ENCODE results near the gene SLC17A7.
"Not testable (repeated sequence)": the region's sequence is repeated elsewhere in the genome, so short reads cannot be mapped to it uniquely, and the experiment has no call there.

The SLC17A7 gene

GRCh38 chr19:49447485-49448431 is 6.4 kb upstream of the SLC17A7 start:
- Mint-ChIP-seq H3K4me3 (no peak overlapping the region), H3K27me3 (peaks cover 0 to under 1% of the 10 kb centered on the region in 2 donors), H3K9me3 (no peaks in the 10 kb centered on the region), H3K36me3 (ENCODE audit: insufficient read depth) (peaks cover 39% of the 10 kb centered on the region), H3K4me1 (ENCODE audit: low read depth in 2 of 2) (peaks cover 32 to 50% of the 10 kb centered on the region in 2 donors), H3K27ac (peak overlapping the region in 1 of 2 donors; percentile 15)
- ATAC-seq (replicated peaks) (no peak), DNase-seq (no peak)

GRCh38 chr19:49445997-49446396 is 4.7 kb upstream of the SLC17A7 start:
- H3K4me1 Mint-ChIP-seq (ENCODE audit: low read depth in 2 of 2), result peaks cover 33 to 50% of the 10 kb centered on the region in 2 donors
- no peaks in the 10 kb centered on the region for H3K9me3 Mint-ChIP-seq
- H3K4me3 Mint-ChIP-seq, result no peak overlapping the region
- ATAC-seq (replicated peaks) (no peak), DNase-seq (no peak)
- peaks cover 26% of the 10 kb centered on the region for H3K36me3 Mint-ChIP-seq (ENCODE audit: insufficient read depth)
- H3K27me3 Mint-ChIP-seq, result peaks cover 15 to 18% of the 10 kb centered on the region in 2 donors
- peak overlapping the region in 1 of 2 donors; percentile 38 for H3K27ac Mint-ChIP-seq

DNA sequence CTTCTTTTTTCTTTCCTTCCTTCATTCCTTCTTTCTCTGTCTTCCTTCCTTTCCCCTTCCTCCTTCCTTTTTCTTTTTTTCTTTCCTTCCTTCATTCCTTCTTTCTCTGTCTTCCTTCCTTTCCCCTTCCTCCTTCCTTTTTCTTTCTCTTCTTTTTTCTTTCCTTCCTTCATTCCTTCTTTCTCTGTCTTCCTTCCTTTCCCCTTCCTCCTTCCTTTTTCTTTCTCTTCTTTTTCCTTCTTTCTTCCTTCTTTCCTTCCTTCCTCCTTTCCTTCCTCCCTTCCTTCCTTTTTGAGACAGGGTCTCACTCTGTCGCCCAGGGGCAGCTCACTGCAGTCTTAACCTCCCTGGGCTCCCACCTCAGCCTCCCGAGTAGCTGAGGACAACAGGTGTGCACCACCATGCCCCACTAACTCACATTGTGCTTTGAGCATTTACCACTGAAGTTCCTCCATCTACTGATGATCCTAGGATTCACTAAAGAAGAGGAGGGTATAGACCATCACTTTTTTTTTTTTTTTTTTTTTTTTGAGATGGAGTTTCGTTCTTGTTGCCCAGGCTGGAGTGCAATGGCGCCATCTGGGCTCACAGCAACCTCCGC is 2.9 kb upstream of the SLC17A7 start:
- Mint-ChIP-seq H3K27me3 (peaks cover 33 to 36% of the 10 kb centered on the region in 2 donors), H3K36me3 (ENCODE audit: insufficient read depth) (peaks cover 28% of the 10 kb centered on the region), H3K4me1 (ENCODE audit: low read depth in 2 of 2) (peaks cover 28 to 46% of the 10 kb centered on the region in 2 donors), H3K4me3 (peak overlapping the region; percentile 77 to 79), H3K27ac (peak overlapping the region; percentile 46 to 87)
- not testable (repeated sequence) for ATAC-seq (replicated peaks); H3K9me3 Mint-ChIP-seq; DNase-seq

DNA sequence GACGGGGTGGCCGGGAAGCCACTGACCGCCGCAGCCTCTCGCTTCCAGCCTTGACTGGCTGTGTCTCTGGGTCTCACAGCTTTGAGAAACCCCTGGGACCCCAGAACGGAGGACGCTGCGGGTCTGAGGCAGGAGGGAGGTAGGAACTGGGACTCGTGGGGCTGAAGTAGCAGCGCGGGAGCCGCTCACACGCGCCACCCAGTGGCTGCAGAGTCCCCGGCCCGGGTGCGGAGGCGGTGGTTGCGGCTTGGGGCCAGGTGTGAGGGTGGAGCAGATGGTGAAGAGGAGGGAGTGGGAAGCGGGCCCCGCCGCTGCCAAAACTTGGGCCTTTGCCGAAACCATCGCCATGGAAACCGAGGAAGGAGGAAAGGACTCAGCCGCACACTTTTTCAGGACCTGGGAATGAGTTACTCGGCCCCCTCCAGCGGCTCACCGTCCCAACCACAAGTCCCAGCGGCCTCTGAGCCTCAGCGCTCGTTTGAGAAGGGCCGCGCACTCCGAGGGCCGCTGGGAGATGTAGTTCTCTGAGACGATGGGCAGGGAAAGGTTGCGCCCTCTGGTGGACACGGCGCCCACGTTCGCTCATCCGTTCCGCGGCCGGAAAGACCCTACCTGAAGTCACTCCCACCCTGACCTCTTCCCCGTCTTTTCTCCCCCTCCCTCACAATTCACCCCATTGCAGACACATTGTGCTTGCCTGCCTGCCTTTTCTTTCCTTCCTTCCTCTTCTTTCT is 2.2 kb upstream of the SLC17A7 start:
- H3K4me3 Mint-ChIP-seq, result peak overlapping the region; percentile 77 to 79
- peak overlapping the region; percentile 46 to 87 for H3K27ac Mint-ChIP-seq
- H3K27me3 Mint-ChIP-seq, result peaks cover 39 to 43% of the 10 kb centered on the region in 2 donors
- H3K9me3 Mint-ChIP-seq, result no peaks in the 10 kb centered on the region
- DNase-seq (peak; percentile 92 to 94 (median 93)), ATAC-seq (replicated peaks) (peak; percentile 90)
- H3K36me3 Mint-ChIP-seq (ENCODE audit: insufficient read depth), result peaks cover 22% of the 10 kb centered on the region
- H3K4me1 Mint-ChIP-seq (ENCODE audit: low read depth in 2 of 2), result peaks cover 26 to 40% of the 10 kb centered on the region in 2 donors

- Mint-ChIP-seq H3K4me3 (peak overlapping the region; percentile 77 to 79), H3K27me3 (peaks cover 46 to 50% of the 10 kb centered on the region in 2 donors), H3K36me3 (ENCODE audit: insufficient read depth) (peaks cover 18% of the 10 kb centered on the region), H3K4me1 (ENCODE audit: low read depth in 2 of 2) (peaks cover 23 to 34% of the 10 kb centered on the region in 2 donors), H3K27ac (peak overlapping the region; percentile 46 to 87), H3K9me3 (no peaks in the 10 kb centered on the region)
- ATAC-seq (replicated peaks) (peak; percentile 15), DNase-seq (no peak)
Observed at GRCh38 chr19:49442771-49443365, 1.5 kb upstream of the SLC17A7 start.

- no peak for ATAC-seq (replicated peaks)
- H3K36me3 Mint-ChIP-seq (ENCODE audit: insufficient read depth), result peaks cover 18% of the 10 kb centered on the region
- H3K4me3 Mint-ChIP-seq, result peak overlapping the region; percentile 77 to 79
- peaks cover 23 to 30% of the 10 kb centered on the region in 2 donors for H3K4me1 Mint-ChIP-seq (ENCODE audit: low read depth in 2 of 2)
- H3K9me3 Mint-ChIP-seq, result no peaks in the 10 kb centered on the region
- H3K27me3 Mint-ChIP-seq, result peaks cover 51 to 55% of the 10 kb centered on the region in 2 donors
- H3K27ac Mint-ChIP-seq, result peak overlapping the region in 1 of 2 donors; percentile 23
- no peak for DNase-seq
Observed at GRCh38 chr19:49442354-49442753, 1.0 kb upstream of the SLC17A7 start.

DNA sequence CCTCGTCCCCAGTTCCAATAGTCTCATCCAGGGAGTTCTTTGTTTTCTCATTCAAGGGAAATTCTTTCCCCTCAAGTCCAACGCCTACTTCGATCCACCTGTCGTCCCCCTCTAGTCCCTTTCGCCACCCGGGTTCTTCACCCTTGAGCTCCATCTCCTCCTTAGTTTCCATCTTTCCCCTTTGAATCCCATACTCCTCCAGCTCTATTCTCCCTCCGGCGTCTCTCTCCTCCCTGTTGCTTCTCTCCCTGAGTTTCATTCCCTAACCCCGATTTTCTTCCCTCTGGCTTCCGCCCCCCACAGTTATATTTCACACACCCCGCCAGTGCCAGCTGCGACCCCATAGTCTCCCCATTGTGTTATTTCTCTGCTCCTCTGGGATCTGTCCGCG is 628 bp upstream of the SLC17A7 start:
- peaks cover 24 to 31% of the 10 kb centered on the region in 2 donors for H3K4me1 Mint-ChIP-seq (ENCODE audit: low read depth in 2 of 2)
- H3K36me3 Mint-ChIP-seq (ENCODE audit: insufficient read depth), result peaks cover 18% of the 10 kb centered on the region
- DNase-seq, result no peak
- no peak for ATAC-seq (replicated peaks)
- peak overlapping the region; percentile 77 to 79 for H3K4me3 Mint-ChIP-seq
- H3K9me3 Mint-ChIP-seq, result no peaks in the 10 kb centered on the region
- H3K27ac Mint-ChIP-seq, result peak overlapping the region in 1 of 2 donors; percentile 23
- H3K27me3 Mint-ChIP-seq, result peaks cover 55 to 59% of the 10 kb centered on the region in 2 donors

- Mint-ChIP-seq H3K36me3 (ENCODE audit: insufficient read depth) (peaks cover 11% of the 10 kb centered on the region), H3K27ac (no peak overlapping the region), H3K4me1 (ENCODE audit: low read depth in 2 of 2) (peaks cover 29 to 39% of the 10 kb centered on the region in 2 donors), H3K9me3 (no peaks in the 10 kb centered on the region), H3K4me3 (peak overlapping the region; percentile 37 to 46), H3K27me3 (peaks cover 68 to 72% of the 10 kb centered on the region in 2 donors)
- DNase-seq (no peak), ATAC-seq (replicated peaks) (no peak)
Observed at GRCh38 chr19:49440439-49441209, 703 bp downstream of the SLC17A7 start.

DNA sequence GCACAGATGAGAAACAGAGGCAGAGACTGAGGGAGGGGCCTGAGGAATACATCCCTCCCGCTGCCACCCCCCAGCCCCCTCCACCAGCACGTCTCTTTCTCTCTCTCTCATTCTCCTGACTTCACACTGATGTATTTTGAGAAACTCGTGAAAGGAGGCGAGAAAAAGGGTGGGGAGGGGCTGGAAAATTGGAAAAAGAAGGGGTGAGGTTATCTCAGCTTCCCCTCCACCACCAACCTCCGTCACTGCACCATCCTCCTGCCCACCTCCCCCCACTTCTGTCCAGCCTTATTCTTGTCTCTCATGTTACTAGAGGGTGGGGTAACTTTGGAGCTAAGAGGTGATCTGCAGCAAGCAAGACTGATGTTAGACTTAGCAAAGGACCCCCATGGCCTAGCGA is 1.5 kb downstream of the SLC17A7 start:
- DNase-seq (no peak), ATAC-seq (replicated peaks) (no peak)
- H3K27me3 Mint-ChIP-seq, result peaks cover 76 to 80% of the 10 kb centered on the region in 2 donors
- no peak overlapping the region for H3K4me3 Mint-ChIP-seq
- no peaks in the 10 kb centered on the region for H3K9me3 Mint-ChIP-seq
- no peak overlapping the region for H3K27ac Mint-ChIP-seq
- H3K36me3 Mint-ChIP-seq (ENCODE audit: insufficient read depth), result peaks cover 13% of the 10 kb centered on the region
- peaks cover 32 to 40% of the 10 kb centered on the region in 2 donors for H3K4me1 Mint-ChIP-seq (ENCODE audit: low read depth in 2 of 2)

- Mint-ChIP-seq H3K4me1 (ENCODE audit: low read depth in 2 of 2) (peaks cover 28 to 29% of the 10 kb centered on the region in 2 donors), H3K9me3 (no peaks in the 10 kb centered on the region), H3K4me3 (no peak overlapping the region), H3K27ac (no peak overlapping the region), H3K36me3 (ENCODE audit: insufficient read depth) (peaks cover 6% of the 10 kb centered on the region), H3K27me3 (peaks cover 90 to 96% of the 10 kb centered on the region in 2 donors)
- DNase-seq, result no peak
- ATAC-seq (replicated peaks), result no peak
Observed at GRCh38 chr19:49438261-49438660, 3.1 kb downstream of the SLC17A7 start.

GRCh38 chr19:49437231-49437630 is 4.1 kb downstream of the SLC17A7 start:
- H3K27ac Mint-ChIP-seq, result no peak overlapping the region
- H3K36me3 Mint-ChIP-seq (ENCODE audit: insufficient read depth), result peaks cover 5% of the 10 kb centered on the region
- no peak for DNase-seq
- H3K9me3 Mint-ChIP-seq, result no peaks in the 10 kb centered on the region
- no peak for ATAC-seq (replicated peaks)
- no peak overlapping the region for H3K4me3 Mint-ChIP-seq
- H3K27me3 Mint-ChIP-seq, result peaks cover 96 to 100% of the 10 kb centered on the region in 2 donors
- peaks cover 24 to 29% of the 10 kb centered on the region in 2 donors for H3K4me1 Mint-ChIP-seq (ENCODE audit: low read depth in 2 of 2)

GRCh38 chr19:49436381-49437017 is 4.8 kb downstream of the SLC17A7 start:
- Mint-ChIP-seq H3K27ac (no peak overlapping the region), H3K9me3 (no peaks in the 10 kb centered on the region), H3K4me3 (no peak overlapping the region), H3K4me1 (ENCODE audit: low read depth in 2 of 2) (peaks cover 17 to 25% of the 10 kb centered on the region in 2 donors), H3K36me3 (ENCODE audit: insufficient read depth) (peaks cover 5% of the 10 kb centered on the region), H3K27me3 (peaks cover 94 to 100% of the 10 kb centered on the region in 2 donors)
- ATAC-seq (replicated peaks) (peak; percentile 31), DNase-seq (peak in 1 of 3 experiments; percentile 41)
